Aorta (tissue), 5 donors: Measurements from ENCODE around the gene GABRB2. TPM values are rescaled to one million over a fixed set of nuclear protein-coding genes. Genes with fewer than 3 reads are reported as not detected.
"Not testable (repeated sequence)": the region's sequence is repeated elsewhere in the genome, so short reads cannot be mapped to it uniquely, and the experiment has no call there.

Experiments
- ATAC-seq: fragments of 200-7000 bp; cut with Tn5 transposase; one replicate; pipeline ENCODE4 v1.9.1; 2022; ENCODE audit warnings: moderate library complexity; ENCODE audit not compliant: low FRiP score
- DNase-seq, 2 donors: peaks; one replicate each; pipeline ENCODE4 v3.0.0-alpha.2; 2020
- H3K27ac ChIP-seq, 2 donors: one replicate each; pipeline ENCODE4 v1.5.1; 2013; ENCODE audit warnings: low read length in 2 of 2, mild to moderate bottlenecking in 2 of 2, moderate library complexity in 2 of 2, control low read depth in 1 of 2, inconsistent platforms in 1 of 2, low read depth in 1 of 2
- H3K27me3 ChIP-seq, 2 donors: one replicate each; pipeline ENCODE4 v1.6.1; 2013; ENCODE audit warnings: control low read depth in 1 of 2, low read length in 1 of 2, mild to moderate bottlenecking in 1 of 2, moderate library complexity in 1 of 2; ENCODE audit not compliant: insufficient read depth in 2 of 2, control insufficient read depth in 1 of 2
- H3K36me3 ChIP-seq, 2 donors: one replicate each; pipeline ENCODE4 v1.6.1; 2013; ENCODE audit warnings: control low read depth in 1 of 2, low read length in 1 of 2, mild to moderate bottlenecking in 1 of 2; ENCODE audit not compliant: insufficient read depth in 2 of 2, control insufficient read depth in 1 of 2
- H3K4me1 ChIP-seq, 2 donors: one replicate each; pipeline ENCODE4 v1.6.1; 2013; ENCODE audit warnings: low read length in 2 of 2, control low read depth in 1 of 2, mild to moderate bottlenecking in 1 of 2, moderate library complexity in 1 of 2; ENCODE audit not compliant: insufficient read depth in 2 of 2, control insufficient read depth in 1 of 2
- H3K4me3 ChIP-seq, 2 donors: one replicate each; pipeline ENCODE4 v1.5.1; 2013; ENCODE audit warnings: low read length in 2 of 2, control low read depth in 1 of 2, mild to moderate bottlenecking in 1 of 2
- H3K9me3 ChIP-seq: one replicate; pipeline ENCODE4 v1.6.1; 2013; ENCODE audit warnings: mild to moderate bottlenecking, low read length; ENCODE audit not compliant: control insufficient read depth
- WGBS, 2 donors: extraction: QIAGEN DNeasy Blood & Tissue Kit; methylation state at CpG; one replicate each; pipeline ENCODE4 v1.1.7; 2013; 5-methylcytosine and 5-hydroxymethylcytosine counted together
- intact Hi-C, 2 donors: fragments of 100-400 bp; cut with DNase I; formaldehyde crosslinking; loops; one replicate each; pipeline versions ENCODE4 v1.14.2 to v1.15.0; 2022
- polyA plus RNA-seq, 2 donors: library from polyadenylated mRNA; stranded (reverse); fragments of 200-250 nt; gene quantifications; one replicate each; pipeline ENCODE4 v1.2.3, GENCODE V29; 2013
- total RNA-seq, 2 donors: library from RNA; stranded (reverse); fragmentation: NEBNext Ultra II Directional; extraction: Animal tissue kit (Norgen Biotek cat#: 25700); gene quantifications; one replicate each; pipeline ENCODE4 v1.2.1, GENCODE V29; 2021
- donor health status: healthy with polysubstance abuse.
- donor health status: Bipolar disorder and iron deficiency.
- donor health status: DM: no; HTN: no; CAD: no.
- donor health status: DM: no; HTN: no; CAD: no.
- donor health status: DM: yes; HTN: yes; CAD: no.

Gene GABRB2
- total and polyA plus RNA-seq, 4 donors = 0.03 to 1.1 (median 0.33) TPM

GRCh38 chr5:161271816-161272215 is 274.7 kb downstream of the GABRB2 start:
- 58 to 81% methylated on average over 1 of the region's 1 CpG for WGBS, 2 donors
- H3K36me3 ChIP-seq = no peaks in the 10 kb centered on the region
- ATAC-seq = no peak
- H3K27ac ChIP-seq = no peak overlapping the region
- H3K4me3 ChIP-seq = no peak overlapping the region
- no peaks in the 10 kb centered on the region for H3K9me3 ChIP-seq
- intact Hi-C loops = no loop called here
- no peaks in the 10 kb centered on the region for H3K27me3 ChIP-seq
- DNase-seq = no peak
- H3K4me1 ChIP-seq = no peaks in the 10 kb centered on the region

- Histone ChIP-seq H3K9me3 (no peaks in the 10 kb centered on the region), H3K4me1 (no peaks in the 10 kb centered on the region), H3K27me3 (no peaks in the 10 kb centered on the region), H3K4me3 (no peak overlapping the region), H3K36me3 (no peaks in the 10 kb centered on the region), H3K27ac (no peak overlapping the region)
- no peak for DNase-seq
- no peak for ATAC-seq
- intact Hi-C loops = no loop called here
These were observed 277.4 kb downstream of the GABRB2 start for GRCh38 chr5:161269125-161269524.

- Histone ChIP-seq H3K4me3 (no peak overlapping the region), H3K27me3 (no peaks in the 10 kb centered on the region), H3K27ac (no peak overlapping the region), H3K9me3 (no peaks in the 10 kb centered on the region), H3K36me3 (no peaks in the 10 kb centered on the region), H3K4me1 (no peaks in the 10 kb centered on the region)
- ATAC-seq = no peak
- no peak for DNase-seq
- 91 to 94% methylated on average over 1 of the region's 1 CpG for WGBS, 2 donors
- intact Hi-C loops = no loop called here
These were observed 279.6 kb downstream of the GABRB2 start for GRCh38 chr5:161266954-161267353.

- Histone ChIP-seq H3K36me3 (no peaks in the 10 kb centered on the region), H3K9me3 (no peaks in the 10 kb centered on the region), H3K27me3 (no peaks in the 10 kb centered on the region), H3K4me3 (no peak overlapping the region), H3K4me1 (no peaks in the 10 kb centered on the region), H3K27ac (no peak overlapping the region)
- WGBS, 2 donors = 82 to 84% methylated on average over 4 of the region's 4 CpGs
- DNase-seq = no peak
- intact Hi-C loops = no loop called here
- ATAC-seq = no peak
These were observed 281.5 kb downstream of the GABRB2 start for GRCh38 chr5:161265006-161265405.

GRCh38 chr5:161263191-161263590 is 283.3 kb downstream of the GABRB2 start:
- intact Hi-C loops = no loop called here
- Histone ChIP-seq H3K9me3 (no peaks in the 10 kb centered on the region), H3K27me3 (no peaks in the 10 kb centered on the region), H3K4me3 (no peak overlapping the region), H3K36me3 (no peaks in the 10 kb centered on the region), H3K4me1 (no peaks in the 10 kb centered on the region), H3K27ac (no peak overlapping the region)
- DNase-seq (no peak), ATAC-seq (no peak)

- intact Hi-C loops = no loop called here
- H3K27me3 ChIP-seq = no peaks in the 10 kb centered on the region
- H3K36me3 ChIP-seq = no peaks in the 10 kb centered on the region
- DNase-seq (no peak), ATAC-seq (no peak)
- H3K4me1 ChIP-seq = no peaks in the 10 kb centered on the region
- no peak overlapping the region for H3K4me3 ChIP-seq
- WGBS, 2 donors = 45 to 54% methylated on average over 4 of the region's 4 CpGs
- no peaks in the 10 kb centered on the region for H3K9me3 ChIP-seq
- no peak overlapping the region for H3K27ac ChIP-seq
These were observed 284.7 kb downstream of the GABRB2 start for GRCh38 chr5:161261668-161262323.

GRCh38 chr5:161258438-161258837 is 288.1 kb downstream of the GABRB2 start:
- Histone ChIP-seq H3K4me3 (no peak overlapping the region), H3K4me1 (no peaks in the 10 kb centered on the region), H3K36me3 (no peaks in the 10 kb centered on the region), H3K27me3 (no peaks in the 10 kb centered on the region), H3K27ac (no peak overlapping the region), H3K9me3 (no peaks in the 10 kb centered on the region)
- no peak for ATAC-seq
- DNase-seq = no peak
- intact Hi-C loops = no loop called here

GRCh38 chr5:161256957-161257356 is 289.6 kb downstream of the GABRB2 start:
- H3K4me3 ChIP-seq = no peak overlapping the region
- no peaks in the 10 kb centered on the region for H3K27me3 ChIP-seq
- H3K27ac ChIP-seq = no peak overlapping the region
- no peak for DNase-seq
- intact Hi-C loops = no loop called here
- H3K4me1 ChIP-seq = no peaks in the 10 kb centered on the region
- ATAC-seq = no peak
- WGBS, 2 donors = 69 to 72% methylated on average over 2 of the region's 2 CpGs
- H3K36me3 ChIP-seq = no peaks in the 10 kb centered on the region
- no peaks in the 10 kb centered on the region for H3K9me3 ChIP-seq

GRCh38 chr5:161252955-161253354 is 293.6 kb downstream of the GABRB2 start:
- H3K27ac ChIP-seq, DNase-seq, ATAC-seq, H3K9me3 ChIP-seq, H3K4me3 ChIP-seq, H3K36me3 ChIP-seq, H3K27me3 ChIP-seq, H3K4me1 ChIP-seq, intact Hi-C loops: not testable (repeated sequence)
- 15 to 17% methylated on average over 3 of the region's 3 CpGs for whole genome bisulfite sequencing, 2 donors
